Common myeloid progenitor, CD34-positive (primary cell): ENCODE data around the gene INO80E.
A peak's percentile ranks its signal among the peaks of the same experiment; 100 is the strongest.

Experiments
- CTCF ChIA-PET: fragments of 350-600 bp; sonication (Branson Sonifier 250); formaldehyde crosslinking; loops from one replicate; lab custom pipeline; 2021; ENCODE audit warnings: antibody characterized with exemption; lab: Charles Lee
- POLR2A ChIA-PET: fragments of 350-600 bp; sonication (Branson Sonifier 250); formaldehyde crosslinking; loops from one replicate; lab custom pipeline; 2021; ENCODE audit warnings: antibody characterized with exemption; lab: Charles Lee
- DNase-seq, 3 donors: peaks; one replicate each; pipeline versions ENCODE4 v3.0.0 to v3.0.0-alpha.2; 2013
- H3K27ac ChIP-seq, 2 experiments: 1 replicate in 1 of 2; 2 replicates in 1 of 2; pipeline ENCODE4 v1.7.0; 2013; ENCODE audit warnings: inconsistent platforms in 2 of 2, low read length in 2 of 2, mild to moderate bottlenecking in 2 of 2, low read depth in 1 of 2, moderate library complexity in 1 of 2; ENCODE audit not compliant: severe bottlenecking in 2 of 2, insufficient read depth in 1 of 2, poor library complexity in 1 of 2
- H3K27me3 ChIP-seq, 5 experiments: replicated peaks in 2 of 5; 1 replicate in 3 of 5; 2 replicates in 2 of 5; pipeline versions ENCODE4 v1.6.1 to v1.7.0; 2013; ENCODE audit warnings: low read length in 4 of 5, mild to moderate bottlenecking in 2 of 5, moderate library complexity in 2 of 5, inconsistent platforms in 1 of 5; ENCODE audit not compliant: insufficient read depth in 5 of 5, control insufficient read depth in 4 of 5
- H3K36me3 ChIP-seq, 4 experiments: 1 replicate in 2 of 4; 2 replicates in 2 of 4; pipeline versions ENCODE4 v1.6.1 to v1.7.0; 2013; ENCODE audit warnings: low read length in 3 of 4, control low read depth in 1 of 4, mild to moderate bottlenecking in 1 of 4; ENCODE audit not compliant: control insufficient read depth in 4 of 4, insufficient read depth in 4 of 4
- H3K4me1 ChIP-seq, 4 experiments: 1 replicate in 3 of 4; 2 replicates in 1 of 4; pipeline versions ENCODE4 v1.6.1 to v1.7.1; 2013; ENCODE audit warnings: low read length in 3 of 4, mild to moderate bottlenecking in 3 of 4, control low read depth in 1 of 4, inconsistent platforms in 1 of 4, moderate library complexity in 1 of 4; ENCODE audit not compliant: control insufficient read depth in 4 of 4, insufficient read depth in 4 of 4; ENCODE audit errors: control extremely low read depth in 1 of 4
- H3K4me3 ChIP-seq, 7 experiments: 1 replicate in 4 of 7; 2 replicates in 3 of 7; pipeline versions ENCODE4 v1.5.1 to v1.7.0; 2013; ENCODE audit warnings: mild to moderate bottlenecking in 7 of 7, low read length in 6 of 7, moderate library complexity in 6 of 7, inconsistent platforms in 2 of 7, low read depth in 2 of 7, control low read depth in 1 of 7; ENCODE audit not compliant: insufficient read depth in 4 of 7, control insufficient read depth in 1 of 7; ENCODE audit errors: extremely low read depth in 1 of 7
- H3K9me3 ChIP-seq, 5 experiments: 1 replicate in 4 of 5; 2 replicates in 1 of 5; pipeline versions ENCODE4 v1.6.1 to v1.7.1; 2013; ENCODE audit warnings: low read length in 4 of 5, mild to moderate bottlenecking in 2 of 5, inconsistent platforms in 1 of 5, low read depth in 1 of 5, moderate library complexity in 1 of 5; ENCODE audit not compliant: control insufficient read depth in 4 of 5, insufficient read depth in 2 of 5; ENCODE audit errors: control extremely low read depth in 1 of 5
- WGBS: methylation state at CpG from one replicate; pipeline ENCODE4 v1.1.5; 2013; ENCODE audit not compliant: insufficient coverage; 5-methylcytosine and 5-hydroxymethylcytosine counted together

The INO80E gene

DNA sequence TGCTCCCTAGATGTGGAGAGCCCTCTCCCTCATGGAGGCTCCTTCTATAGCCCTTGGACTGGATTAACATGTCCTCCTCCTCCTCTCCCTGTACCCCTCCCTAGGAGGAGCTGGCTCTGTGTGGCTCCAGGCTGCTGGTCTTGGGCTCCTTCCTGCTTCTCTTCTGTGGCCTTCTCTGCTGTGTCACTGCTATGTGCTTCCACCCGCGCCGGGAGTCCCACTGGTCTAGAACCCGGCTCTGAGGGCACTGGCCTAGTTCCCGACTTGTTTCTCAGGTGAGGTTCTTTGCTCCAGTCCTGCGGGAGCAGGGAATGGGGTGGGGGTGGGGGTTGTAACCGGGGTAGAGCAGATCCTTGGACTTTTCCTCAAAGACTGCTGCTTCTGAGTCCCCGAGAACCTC, 24.7 kb upstream of the INO80E start:
- Histone ChIP-seq H3K4me1 (peaks cover 7 to 27% (median 21%) of the 10 kb centered on the region in 4 experiments), H3K4me3 (no peak overlapping the region), H3K27ac (no peak overlapping the region), H3K36me3 (peaks cover 13 to 34% (median 24%) of the 10 kb centered on the region in 4 experiments), H3K27me3 (no peaks in the 10 kb centered on the region), H3K9me3 (no peaks in the 10 kb centered on the region)
- ChIA-PET CTCF (interaction anchor here (0.7 to 2.6 kb wide), 2 partner anchors 9 to 21 kb away, joined by 3 to 11 read pairs; partner anchors contain the start of gene TMEM219), POLR2A (interaction anchor here (0.6 kb wide), 1 partner anchor 62 kb away, joined by 3 read pairs; no protein-coding TSS in a partner anchor)
- 100% methylated on average over 4 of the region's 8 CpGs for WGBS
- DNase-seq, result no peak

DNA sequence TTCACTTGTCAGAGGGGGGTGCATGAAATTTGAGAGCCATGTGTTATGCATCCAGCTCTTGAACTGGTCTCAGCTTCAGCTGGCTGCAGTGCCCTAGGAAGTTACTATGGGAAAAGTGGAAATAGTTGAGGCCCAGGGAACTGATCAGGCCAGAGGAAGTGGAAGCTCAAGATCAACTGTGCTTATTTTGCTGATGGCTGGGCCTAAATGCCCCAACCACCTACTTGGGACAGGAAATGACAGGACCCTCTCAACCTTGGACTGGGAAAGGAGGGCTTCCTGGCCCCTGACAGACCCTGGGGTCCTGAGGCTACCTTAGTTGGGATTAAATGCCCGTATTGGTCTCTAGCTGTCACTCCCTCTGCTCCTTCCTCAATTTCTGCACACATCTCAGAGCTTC, 23.5 kb upstream of the INO80E start:
- Histone ChIP-seq H3K4me3 (no peak overlapping the region), H3K36me3 (peaks cover 13 to 38% (median 24%) of the 10 kb centered on the region in 4 experiments), H3K27ac (no peak overlapping the region), H3K9me3 (no peaks in the 10 kb centered on the region), H3K4me1 (peaks cover 7 to 31% (median 26%) of the 10 kb centered on the region in 4 experiments), H3K27me3 (no peaks in the 10 kb centered on the region)
- 80% methylated on average over 1 of the region's 1 CpG for WGBS
- ChIA-PET CTCF (interaction anchor here (1.0 to 2.6 kb wide), 5 partner anchors 10 to 61 kb away, joined by 3 to 11 read pairs (median 3); partner anchors contain the start of genes INO80E and TMEM219), POLR2A (interaction anchor here (1.2 to 2.7 kb wide), 3 partner anchors 10 to 94 kb away, joined by 3 to 7 read pairs (median 4); no protein-coding TSS in a partner anchor)
- no peak for DNase-seq

DNA sequence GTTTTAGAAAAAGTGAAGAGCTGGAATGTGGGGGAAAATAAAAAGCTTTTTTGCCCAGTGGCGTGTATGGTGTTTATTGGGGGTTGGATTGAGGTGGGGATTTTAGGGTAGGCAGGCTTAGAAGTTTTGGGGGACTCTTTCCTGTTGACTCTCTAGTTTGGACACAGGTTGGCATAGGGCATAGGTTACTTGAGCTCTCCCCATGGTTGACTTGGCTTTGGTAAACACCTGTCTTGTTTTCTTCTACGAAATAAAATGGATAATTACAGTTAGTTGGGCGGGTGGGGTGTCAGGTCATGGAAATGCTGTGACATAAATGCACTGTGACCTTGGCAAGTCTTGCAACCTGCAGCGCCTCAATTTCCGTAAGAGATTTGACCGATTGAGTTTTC, 23.1 kb upstream of the INO80E start:
- POLR2A ChIA-PET, result interaction anchor here (0.9 to 2.7 kb wide), 6 partner anchors 10 to 94 kb away, joined by 3 to 7 read pairs (median 4); partner anchors contain the start of genes ALDOA and INO80E
- H3K9me3 ChIP-seq, result no peaks in the 10 kb centered on the region
- peaks cover 13 to 40% (median 26%) of the 10 kb centered on the region in 4 experiments for H3K36me3 ChIP-seq
- peak overlapping the region in 1 of 7 experiments; percentile 5 for H3K4me3 ChIP-seq
- DNase-seq, result no peak
- peaks cover 7 to 31% (median 26%) of the 10 kb centered on the region in 4 experiments for H3K4me1 ChIP-seq
- no peak overlapping the region for H3K27ac ChIP-seq
- 74% methylated on average over 6 of the region's 6 CpGs for WGBS
- H3K27me3 ChIP-seq, result no peaks in the 10 kb centered on the region
- CTCF ChIA-PET, result interaction anchor here (0.6 to 2.6 kb wide), 8 partner anchors 8 to 61 kb away, joined by 3 to 11 read pairs (median 3); partner anchors contain the start of genes INO80E and TMEM219

DNA sequence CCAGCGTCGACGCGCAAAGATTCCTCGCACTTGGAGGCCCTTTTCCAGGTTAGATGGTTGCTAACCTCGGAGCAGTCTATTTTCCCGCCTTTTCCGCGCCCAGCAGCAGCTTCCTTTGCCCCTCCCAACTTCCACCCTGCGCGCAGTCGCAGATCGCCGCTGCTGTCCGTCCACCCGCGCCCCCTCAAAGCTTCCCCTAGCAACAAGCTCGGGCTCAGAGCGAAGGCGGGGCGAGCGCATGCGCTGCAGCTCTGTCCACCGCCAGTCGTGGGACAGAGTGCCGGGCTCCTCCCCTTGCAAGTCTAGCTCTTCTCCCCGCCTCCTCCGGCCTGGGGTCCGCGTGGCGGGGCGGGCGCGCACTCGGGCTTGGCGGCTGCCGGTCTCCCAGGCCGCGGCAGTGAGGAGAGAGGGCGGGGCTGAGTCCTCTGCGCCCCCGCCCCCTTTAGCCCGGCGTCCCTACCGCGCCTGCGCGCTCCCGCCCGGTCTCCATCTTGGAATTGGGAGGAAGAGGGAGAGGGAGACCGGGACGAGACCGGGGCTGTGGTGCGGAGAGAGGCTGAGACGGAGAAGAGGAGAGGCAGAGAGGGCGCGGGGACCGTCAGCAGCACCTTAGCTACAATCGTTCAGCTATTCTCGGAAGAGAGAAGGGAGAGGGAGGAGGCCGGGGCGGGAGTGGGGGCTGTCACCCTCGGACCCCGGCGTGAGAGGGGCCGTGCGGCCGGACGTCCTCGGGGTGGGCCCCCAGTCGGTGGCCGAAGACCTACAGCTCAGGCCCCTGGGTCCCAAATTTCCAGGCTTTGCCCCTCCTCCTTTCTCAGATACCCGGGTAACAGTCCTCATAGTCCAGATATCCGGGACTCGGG, 22.4 kb upstream of the INO80E start, which contains the start of gene TAOK2:
TSS of gene TAOK2 (plus strand) at position 485 of the 863 bp plus-strand sequence. CDS start 3,905 bp downstream, outside the sequence.
- Histone ChIP-seq H3K27ac (peak within 1 kb of the TSS; percentile 80 to 87), H3K4me3 (peak within 1 kb of the TSS; percentile 86 to 98 (median 95)), H3K4me1 (peaks cover 7 to 31% (median 26%) of the 10 kb centered on the region in 4 experiments), H3K9me3 (no peaks in the 10 kb centered on the region), H3K36me3 (peaks cover 8 to 41% (median 28%) of the 10 kb centered on the region in 4 experiments), H3K27me3 (no peaks in the 10 kb centered on the region)
- ChIA-PET CTCF (interaction anchor here (0.6 to 2.6 kb wide), 8 partner anchors 9 to 62 kb away, joined by 3 to 11 read pairs (median 3); partner anchors contain the start of genes HIRIP3, INO80E and TMEM219), POLR2A (interaction anchor here (0.9 to 2.7 kb wide), 5 partner anchors 11 to 93 kb away, joined by 4 to 7 read pairs (median 5); partner anchors contain the start of genes ALDOA and INO80E)
- peak; percentile 99 for DNase-seq
- 4% methylated on average over 58 of the region's 75 CpGs for WGBS

DNA sequence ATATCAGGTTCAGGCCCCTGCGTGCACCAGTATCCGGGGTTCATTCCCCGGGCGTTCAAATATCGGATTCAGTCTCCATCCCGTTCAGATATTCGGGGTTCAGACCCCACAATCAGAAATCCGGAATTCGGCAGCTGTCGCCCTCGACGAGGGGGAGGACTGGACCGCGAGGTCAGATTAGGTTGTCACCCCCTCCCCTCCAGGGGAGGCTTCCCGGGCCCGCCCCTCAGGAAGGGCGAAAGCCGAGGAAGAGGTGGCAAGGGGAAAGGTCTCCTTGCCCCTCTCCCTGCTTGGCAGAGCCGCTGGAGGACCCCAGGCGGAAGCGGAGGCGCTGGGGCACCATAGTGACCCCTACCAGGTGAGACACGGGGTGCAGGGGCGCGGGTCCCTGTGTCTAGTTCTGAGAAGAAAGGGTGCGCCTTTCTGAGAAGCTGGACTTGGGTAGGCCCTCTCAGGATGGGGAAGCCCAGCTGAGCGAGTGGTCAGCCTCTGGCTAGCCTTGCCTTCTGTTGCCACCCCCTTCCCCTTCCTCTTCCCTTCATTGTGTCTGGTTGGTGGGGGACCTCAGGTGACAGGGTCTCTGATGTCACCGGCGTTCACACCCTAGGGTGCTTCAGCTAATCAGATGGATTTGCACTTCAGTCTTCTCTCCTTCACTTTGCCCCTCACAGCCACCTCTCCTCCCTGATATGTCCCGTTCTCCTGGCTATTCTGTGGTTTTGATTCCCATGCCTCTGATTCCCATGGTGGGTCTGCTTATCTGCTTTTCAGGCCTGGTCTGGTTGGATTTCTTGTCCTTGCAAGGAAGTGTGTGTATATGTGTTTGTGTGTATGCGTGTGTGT, 21.5 kb upstream of the INO80E start:
- no peaks in the 10 kb centered on the region for H3K27me3 ChIP-seq
- peak overlapping the region; percentile 86 to 98 (median 95) for H3K4me3 ChIP-seq
- peak overlapping the region; percentile 80 to 87 for H3K27ac ChIP-seq
- peak in 2 of 3 donors; percentile 26 to 46 for DNase-seq
- WGBS, result 0% methylated on average over 27 of the region's 31 CpGs
- H3K9me3 ChIP-seq, result no peaks in the 10 kb centered on the region
- POLR2A ChIA-PET, result interaction anchor here (2.7 kb wide), 1 partner anchor 12 kb away, joined by 7 read pairs; no protein-coding TSS in a partner anchor
- CTCF ChIA-PET, result interaction anchor here (0.9 to 2.1 kb wide), 6 partner anchors 11 to 63 kb away, joined by 3 to 6 read pairs (median 4); partner anchors contain the start of genes HIRIP3 and INO80E
- peaks cover 5 to 45% (median 34%) of the 10 kb centered on the region in 4 experiments for H3K36me3 ChIP-seq
- peaks cover 7 to 31% (median 26%) of the 10 kb centered on the region in 4 experiments for H3K4me1 ChIP-seq

DNA sequence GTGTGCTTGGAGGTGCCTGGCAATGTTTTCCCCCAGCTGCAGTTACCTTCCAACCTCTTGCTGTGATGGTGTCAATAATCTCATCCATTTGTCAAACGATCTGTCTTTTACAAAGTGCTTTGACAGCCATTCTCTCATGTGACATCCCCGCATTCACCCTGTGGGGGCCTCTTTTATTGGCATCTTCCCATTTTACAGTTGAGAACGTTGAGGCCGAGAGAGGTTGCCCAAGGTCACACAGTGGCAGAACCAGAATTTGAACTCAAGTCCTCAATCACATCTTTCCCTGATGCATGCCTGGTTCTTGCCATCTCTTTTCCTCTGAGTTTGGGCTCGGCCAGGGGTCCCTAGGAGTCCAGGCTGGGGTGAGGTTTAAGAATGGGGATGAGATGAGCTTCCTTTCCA, 20.9 kb upstream of the INO80E start:
- Histone ChIP-seq H3K36me3 (peaks cover 9 to 48% (median 37%) of the 10 kb centered on the region in 4 experiments), H3K4me1 (peaks cover 7 to 31% (median 26%) of the 10 kb centered on the region in 4 experiments), H3K9me3 (no peaks in the 10 kb centered on the region), H3K27ac (peak overlapping the region in 1 of 2 experiments; percentile 23), H3K27me3 (no peaks in the 10 kb centered on the region), H3K4me3 (peak overlapping the region; percentile 86 to 98 (median 95))
- ChIA-PET CTCF (interaction anchor here (0.9 to 1.3 kb wide), 4 partner anchors 10 to 27 kb away, joined by 3 to 4 read pairs (median 3); partner anchors contain the start of genes HIRIP3 and INO80E), POLR2A (no interaction called here)
- WGBS, result 64% methylated on average over 4 of the region's 5 CpGs
- peak in 1 of 3 donors; percentile 4 for DNase-seq
